Amniotic stem cell (primary cell): ENCODE data around the gene GPR152.

ENCODE experiments used
- DNase-seq: peaks from one replicate; lab custom pipeline; 2025; lab: John Stamatoyannopoulos, UW

The GPR152 gene

DNA sequence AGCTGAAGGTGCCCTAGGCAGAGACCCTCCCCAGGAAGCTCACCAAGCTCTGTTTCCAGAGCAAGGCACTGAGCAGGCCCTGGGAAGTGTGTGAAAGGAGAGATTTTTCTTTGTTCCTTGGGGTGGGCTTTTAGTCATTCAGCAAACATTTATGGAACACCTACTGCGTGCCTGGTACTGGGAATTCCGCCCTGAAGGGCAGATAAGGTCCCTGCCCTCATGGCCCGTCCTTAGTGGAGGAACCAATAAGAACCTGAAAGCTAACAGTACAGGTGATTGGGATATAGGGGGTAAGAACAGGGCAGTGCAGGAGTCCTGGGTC, 12.6 kb upstream of the GPR152 start:
- no peak for DNase-seq

DNA sequence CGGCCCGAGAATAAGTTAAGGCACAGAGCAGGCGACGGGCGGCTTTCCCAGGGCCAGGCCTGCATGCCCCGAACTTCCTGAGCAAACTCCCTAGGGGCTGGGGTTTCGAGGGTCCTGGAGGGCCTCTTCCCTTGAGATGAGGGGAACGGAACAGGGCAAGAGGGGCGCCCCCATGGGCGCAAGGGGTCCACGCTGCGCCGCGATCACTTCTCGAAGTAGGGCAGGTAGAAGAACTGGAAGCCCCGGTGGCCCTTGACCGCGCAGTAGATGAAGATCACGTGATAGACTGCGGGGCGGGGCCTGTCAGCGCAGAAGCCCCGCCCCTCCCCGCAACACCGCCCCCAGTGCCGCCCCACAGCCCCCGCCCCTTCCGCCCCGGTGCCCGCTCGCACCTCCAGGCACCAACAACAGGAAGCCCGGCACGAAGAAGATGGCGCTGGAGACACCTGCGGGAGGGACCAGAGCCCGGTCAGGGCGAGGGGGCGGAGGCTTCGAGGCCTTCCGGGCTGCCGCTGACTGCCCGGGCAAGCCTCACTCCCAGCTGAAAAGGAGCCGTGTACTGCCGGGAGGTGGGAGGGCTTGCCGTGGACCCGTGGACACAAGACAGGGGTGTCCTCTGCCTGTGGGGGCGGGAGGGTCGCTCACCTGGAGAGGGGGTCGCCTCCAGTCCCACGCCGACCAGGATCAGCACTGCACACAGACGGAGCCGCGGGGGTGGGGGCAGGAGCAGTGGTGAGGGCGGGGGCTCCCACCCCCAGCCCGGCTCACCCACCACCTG, 12.1 kb upstream of the GPR152 start:
- no peak for DNase-seq

DNA sequence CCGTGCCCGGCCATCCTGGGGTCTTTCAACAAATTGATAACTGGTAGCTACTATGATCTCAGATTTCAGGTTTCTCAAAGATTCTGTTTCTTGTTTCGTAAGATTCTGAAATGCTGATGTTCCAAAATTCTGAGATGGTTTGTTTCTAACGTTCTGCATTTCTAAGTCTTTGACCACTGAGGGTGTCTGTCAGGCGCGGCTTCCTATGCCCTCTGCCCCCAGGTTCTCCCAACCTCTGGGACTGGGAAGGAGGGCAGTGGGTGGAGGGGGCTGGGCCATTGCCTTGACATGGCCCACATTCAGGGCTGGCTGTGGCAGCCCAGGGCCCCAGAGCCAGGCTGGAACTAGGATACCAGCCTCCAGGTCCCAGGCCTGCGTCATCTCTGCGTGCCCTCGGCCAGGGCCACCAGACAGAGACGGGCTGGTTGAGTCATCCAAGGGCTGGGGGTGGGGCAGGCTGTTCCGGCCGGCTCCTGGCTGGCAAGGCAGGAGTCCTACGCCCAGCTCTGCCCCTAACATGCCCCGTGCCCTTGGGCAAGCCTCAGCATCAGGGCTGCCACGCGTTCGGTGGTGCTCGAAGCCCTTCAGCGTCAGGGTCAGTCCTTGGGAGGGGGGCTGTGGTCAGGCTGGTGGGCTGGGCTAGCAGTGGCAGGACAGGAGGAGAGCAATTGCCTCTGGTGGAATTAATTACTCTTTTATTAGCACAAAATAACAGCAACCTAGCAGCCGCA, 11.3 kb upstream of the GPR152 start:
- DNase-seq = no peak

DNA sequence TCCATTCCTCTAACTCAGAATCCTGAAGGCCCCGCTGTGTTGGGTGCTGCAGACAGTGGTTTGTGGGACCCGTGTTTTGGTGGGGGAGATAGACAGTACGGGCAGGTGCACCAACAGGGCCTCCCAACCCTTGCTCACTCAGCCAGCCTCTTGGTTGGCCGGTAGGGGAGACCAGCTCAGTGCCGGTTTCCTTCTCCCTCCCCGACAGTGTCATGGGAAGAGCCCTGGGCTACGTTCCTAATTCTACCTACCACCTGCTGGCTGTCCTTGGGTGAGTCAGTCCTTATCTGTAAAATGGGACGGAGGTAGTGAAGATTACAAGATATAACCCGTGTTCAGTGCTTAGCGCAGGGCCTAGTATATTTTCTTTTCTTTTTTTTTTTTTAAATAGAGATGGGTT, 10.7 kb upstream of the GPR152 start:
- no peak for DNase-seq

DNA sequence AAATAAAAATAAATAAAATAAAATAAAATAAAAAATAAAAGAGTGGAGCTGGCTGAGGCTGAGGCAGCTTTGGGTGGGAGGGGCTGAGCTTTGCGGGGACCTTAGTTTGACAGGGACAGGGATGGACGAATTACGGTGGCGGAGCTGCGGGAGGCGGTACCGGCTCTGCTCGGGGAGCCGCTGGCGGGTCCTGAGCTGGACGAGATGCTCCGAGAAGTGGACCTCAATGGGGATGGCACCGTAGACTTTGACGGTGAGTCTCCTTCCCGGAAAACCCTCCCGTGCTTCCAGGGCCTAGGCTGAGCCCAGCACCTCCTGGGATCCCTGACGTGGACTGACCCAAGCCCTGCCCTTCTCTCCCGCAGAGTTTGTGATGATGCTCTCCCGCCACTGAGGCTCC, 5.7 kb upstream of the GPR152 start:
- no peak for DNase-seq

DNA sequence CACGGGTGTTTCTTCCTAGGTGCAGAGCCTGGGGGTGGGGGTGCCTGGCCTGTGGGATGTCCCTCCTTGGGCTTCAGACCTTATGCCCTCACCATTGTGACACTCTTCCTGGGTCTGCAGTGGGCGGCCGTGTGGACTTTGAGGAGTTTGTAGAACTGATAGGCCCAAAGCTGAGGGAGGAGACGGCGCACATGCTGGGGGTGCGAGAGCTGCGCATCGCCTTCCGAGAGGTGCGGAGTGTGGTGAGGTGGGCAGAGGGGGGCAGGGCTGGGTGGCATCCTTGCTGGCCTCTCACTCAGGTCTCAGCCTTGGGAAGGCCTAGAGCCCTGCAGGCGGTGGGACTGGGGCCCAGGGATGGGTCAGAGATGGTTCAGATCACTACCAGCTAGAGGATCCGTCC, 4.9 kb upstream of the GPR152 start:
- no peak for DNase-seq

DNA sequence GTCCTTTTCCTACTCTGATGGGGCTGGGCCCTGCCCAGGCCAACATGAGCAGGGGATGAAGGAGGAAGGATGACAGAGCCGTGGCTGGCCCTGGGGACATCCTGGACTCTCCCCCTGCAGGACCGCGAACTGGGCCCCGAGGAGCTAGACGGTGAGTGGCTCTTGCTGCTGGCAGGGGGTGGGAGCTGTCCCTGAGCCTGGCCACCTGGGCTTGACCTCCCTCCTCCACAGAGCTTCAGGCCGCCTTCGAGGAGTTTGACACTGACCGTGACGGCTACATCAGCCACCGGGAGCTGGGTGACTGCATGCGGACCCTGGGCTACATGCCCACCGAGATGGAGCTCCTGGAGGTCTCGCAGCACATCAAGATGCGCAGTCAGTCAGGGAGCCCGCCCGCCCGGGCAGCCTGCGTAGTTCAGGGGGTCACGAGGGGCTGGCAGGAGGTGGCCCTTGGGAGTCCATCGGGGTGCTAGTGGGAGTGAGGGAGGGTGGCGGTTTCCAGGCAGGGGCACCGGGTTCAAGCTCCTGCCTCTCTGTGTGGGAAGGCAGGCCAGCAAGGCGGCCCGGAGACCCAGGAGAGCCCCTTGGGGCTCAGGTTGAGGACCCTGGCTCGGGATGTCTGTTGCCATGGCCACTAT, 3.7 kb upstream of the GPR152 start:
- DNase-seq = no peak

DNA sequence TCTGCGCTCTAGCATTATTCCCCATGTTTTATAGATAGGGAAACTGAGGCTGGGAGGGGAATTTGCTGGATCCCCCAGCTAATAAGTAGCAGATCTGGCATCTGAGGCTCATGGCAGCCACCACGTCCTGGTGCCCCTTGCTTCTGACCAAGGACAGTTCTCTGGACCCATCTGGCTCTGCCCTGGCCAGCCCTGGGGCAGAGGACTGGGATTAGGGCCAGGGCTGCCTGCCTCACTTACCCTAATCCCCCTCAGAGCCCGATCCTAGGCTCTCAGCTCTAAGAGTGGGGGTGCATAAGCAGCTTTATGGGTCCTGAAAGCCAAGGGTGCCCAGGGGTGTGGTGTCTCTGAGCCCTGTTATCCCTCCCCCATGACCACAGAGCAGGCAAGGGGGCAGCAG, 2.5 kb upstream of the GPR152 start, which contains the start of gene CABP4:
Gene CABP4 (plus strand): TSS at position 301 of the 400 bp plus-strand sequence. CDS start 70 bp downstream, at position 371.
- no peak for DNase-seq

DNA sequence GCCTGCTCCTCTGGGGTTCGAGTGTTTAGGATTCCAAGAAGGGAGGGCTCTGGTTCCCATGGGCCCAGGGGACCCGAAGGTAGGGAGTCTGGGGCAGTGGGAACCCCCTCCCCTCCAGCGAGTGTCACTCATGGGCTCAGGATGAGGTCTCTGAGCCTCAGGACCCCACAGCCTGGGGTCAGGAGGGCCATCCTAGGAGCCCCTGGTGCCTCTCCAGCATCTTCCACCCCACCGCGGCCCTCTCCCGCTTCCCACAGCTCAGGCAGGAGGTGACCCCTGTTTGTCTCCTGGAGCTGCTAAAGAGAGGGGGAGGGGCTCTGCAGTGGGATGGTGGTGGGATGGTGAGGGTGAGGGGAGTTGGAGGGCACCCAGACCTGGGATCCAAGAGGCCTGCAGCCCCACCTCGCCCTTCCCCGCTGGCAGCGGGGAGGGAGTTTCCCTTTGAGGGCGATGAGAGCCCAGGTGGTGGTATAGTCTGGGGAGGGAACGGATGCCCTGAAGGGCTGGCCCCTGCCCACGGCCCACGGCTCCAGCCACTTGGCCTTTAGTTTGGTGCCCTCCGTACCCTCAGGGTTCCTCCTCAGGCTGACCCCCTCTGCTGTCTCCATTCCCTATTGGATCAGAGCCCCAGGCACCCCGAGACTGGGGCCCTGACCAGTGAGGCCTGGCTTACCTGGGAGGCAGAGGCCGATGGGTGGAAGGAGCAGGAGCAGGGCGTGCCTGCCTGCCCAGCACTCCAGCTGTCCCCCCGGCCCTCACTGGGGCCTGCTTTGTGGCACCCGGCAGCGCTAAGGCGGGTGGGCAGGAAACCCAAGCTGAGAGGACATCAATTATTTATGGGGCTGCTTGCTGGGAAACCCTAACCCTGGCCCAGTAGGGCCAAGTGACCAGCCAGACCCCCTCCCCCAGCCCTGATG, 1.5 kb upstream of the GPR152 start:
- no peak for DNase-seq

DNA sequence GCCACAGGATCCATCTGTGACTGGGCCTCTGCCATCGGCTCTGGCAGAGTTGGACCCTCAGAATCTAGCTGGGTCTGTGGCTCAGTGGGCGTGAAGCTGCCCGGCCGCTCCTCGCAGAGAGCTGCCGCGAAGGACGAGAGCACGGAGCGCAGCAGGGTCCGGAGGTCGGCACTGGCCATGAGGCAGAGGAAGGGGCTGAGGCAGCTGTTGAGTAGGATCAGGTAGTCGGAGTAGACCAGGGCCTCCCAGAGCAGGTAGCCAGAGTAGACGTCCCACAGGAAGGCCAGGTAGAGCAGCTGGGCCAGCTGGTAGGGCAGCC, 912 bp downstream of the GPR152 start:
- no peak for DNase-seq

DNA sequence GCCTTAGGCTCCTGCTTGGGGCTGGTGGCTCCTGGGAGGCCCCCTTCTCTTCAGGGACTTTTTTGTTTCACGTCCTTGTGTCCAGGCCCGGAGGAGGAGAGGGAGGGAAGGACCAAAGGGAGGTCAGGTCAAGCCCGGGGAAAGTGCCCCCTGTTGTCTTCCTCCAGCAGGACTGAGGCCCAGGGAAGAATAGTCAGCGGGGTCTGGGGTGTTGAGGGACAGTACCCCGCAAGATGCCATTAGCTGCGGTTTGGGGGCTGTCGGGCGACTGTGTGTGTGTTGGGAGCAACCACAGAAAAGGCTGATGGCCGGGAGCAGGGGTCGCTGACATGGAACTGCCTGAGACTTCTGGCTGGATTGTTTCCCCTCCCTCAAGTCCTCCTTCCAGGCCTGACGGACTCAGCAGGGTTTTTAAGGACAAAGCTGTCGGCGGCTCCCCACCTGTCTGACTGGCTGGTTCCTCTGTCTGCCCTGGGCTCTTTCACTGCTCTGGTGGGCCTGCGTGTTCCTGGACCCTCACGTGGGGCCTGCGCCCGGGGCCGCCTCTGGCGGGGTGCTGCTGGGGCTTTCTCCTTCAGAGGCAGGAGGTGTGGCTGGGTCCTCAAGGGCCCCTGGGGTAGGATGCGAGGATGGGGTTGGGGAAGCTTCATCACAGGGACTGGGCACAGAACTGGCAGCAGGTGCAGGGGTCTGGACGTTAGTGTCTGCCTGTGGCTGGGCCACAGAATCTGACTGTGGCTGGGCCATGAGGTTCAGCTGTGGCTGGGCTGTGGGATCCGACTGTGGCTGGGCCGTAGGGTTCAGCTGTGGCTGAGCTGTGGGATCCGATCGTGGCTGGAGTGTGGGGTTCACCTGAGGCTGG, 1.5 kb downstream of the GPR152 start:
- no peak for DNase-seq

DNA sequence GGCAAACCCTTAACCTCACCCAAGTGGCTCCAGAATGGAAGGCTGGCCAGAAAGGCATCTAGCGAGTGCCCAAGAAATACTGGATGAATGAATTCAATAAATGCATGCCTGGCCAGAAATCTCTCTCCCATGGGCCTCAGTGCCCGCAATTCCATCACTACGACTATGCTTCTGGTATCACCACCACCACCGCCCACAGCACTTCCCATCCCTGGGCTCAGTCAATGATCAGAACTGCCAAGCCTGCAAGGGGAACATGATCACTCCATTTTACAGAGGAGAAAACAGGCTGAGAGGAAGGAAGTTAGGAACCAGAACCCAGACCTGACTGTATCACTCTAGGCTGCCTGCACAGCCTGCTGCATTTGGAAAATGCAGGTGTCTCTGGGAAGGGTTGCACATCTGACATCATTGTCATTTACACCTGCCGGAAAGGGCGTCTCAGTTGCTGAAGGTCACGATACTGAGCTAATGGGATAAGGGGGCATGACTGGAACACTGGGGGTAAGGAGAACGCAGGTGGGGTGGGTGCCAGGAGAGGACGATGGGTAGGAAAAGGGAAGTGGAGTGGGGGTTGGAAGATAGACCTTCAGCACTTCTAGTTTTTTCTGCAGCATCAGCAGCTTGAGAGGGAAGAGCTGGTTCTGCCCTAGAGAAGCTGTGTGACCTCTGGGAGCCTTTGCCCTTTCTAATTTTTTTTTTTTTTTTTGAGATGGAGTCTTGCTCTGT, 3.2 kb downstream of the GPR152 start:
- DNase-seq = no peak

DNA sequence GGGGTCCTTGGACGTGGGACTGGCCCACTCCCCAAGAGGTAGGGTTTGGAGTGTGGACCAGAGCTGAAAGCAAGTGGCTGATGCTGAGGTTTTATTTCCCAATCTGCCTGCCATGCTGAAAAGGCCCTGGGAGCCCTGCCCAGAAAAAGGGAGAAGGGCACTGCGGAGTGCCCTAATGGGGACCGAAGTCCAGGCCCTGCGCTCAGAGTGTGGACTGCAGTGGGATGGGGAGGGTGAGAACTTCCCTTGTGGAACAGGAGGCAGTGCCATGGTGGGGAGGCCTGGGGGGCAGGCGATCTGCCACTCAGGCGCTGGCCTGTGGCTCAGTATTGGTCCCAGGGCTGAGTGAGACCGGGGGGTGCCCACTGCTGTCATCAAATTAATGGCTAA, 4.3 kb downstream of the GPR152 start:
- DNase-seq = no peak

DNA sequence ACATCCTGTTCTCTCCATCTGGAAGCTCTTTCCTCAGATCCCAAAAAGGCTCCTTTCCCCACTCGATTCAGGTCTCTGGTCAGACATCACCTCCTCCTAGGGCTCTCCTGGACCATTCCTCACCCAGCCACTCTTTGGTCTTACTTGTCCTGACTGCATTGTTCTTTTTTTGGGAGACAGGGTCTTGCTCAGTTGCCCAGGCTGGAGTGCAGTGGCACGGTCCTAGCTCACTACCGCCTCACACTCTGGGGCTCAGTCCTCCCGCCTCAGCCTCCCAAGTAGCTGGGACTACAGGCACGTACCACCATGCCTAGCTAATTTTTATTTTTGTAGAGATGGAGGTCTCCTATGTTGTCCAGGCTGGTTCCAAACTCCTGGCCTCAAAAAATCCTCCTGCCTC, 7.0 kb downstream of the GPR152 start:
- DNase-seq = no peak

DNA sequence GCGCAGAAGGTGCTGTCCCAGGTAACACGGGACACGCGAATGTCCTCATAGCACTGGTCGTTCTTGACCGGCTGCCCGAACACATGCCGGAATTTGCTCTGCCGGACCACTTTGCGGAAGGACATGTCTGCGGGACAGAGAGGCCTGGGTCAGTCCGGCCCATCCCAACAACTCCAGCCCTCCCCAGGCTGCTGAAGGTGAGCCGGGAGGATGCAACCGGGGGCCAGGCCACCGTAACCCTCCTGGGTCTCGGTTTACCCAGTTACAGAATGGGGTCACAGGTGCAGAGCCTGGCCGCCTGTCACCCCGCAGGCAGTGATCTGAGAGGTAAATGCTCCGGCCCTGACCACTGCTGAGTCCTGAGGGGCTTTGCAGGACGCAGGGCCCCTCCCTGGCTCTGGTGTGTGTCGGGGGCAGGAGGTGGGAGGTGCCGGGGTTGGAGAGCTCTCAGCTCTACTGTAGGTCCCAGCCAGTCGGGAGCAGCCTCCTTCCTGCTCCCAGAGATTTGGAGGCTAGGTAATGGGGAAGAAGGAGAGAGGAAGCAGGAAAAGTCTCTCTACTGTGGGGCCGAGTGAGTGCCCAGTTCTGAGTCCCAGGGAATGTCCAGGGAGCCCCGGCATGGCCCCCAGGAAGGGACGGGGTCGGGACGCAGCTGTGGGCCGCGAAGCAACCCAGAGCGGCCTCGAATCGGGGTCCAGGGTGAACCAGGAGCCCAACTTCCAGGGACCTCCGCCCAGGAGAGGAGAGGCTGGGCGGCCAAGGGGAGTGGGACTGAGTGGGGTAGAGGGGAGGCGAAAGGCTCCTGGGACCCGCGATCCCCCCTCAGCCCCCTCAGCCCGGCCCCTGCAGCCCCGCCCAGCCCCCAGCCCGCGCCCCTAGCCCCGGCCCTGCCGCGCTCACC, 9.8 kb downstream of the GPR152 start:
- no peak for DNase-seq

DNA sequence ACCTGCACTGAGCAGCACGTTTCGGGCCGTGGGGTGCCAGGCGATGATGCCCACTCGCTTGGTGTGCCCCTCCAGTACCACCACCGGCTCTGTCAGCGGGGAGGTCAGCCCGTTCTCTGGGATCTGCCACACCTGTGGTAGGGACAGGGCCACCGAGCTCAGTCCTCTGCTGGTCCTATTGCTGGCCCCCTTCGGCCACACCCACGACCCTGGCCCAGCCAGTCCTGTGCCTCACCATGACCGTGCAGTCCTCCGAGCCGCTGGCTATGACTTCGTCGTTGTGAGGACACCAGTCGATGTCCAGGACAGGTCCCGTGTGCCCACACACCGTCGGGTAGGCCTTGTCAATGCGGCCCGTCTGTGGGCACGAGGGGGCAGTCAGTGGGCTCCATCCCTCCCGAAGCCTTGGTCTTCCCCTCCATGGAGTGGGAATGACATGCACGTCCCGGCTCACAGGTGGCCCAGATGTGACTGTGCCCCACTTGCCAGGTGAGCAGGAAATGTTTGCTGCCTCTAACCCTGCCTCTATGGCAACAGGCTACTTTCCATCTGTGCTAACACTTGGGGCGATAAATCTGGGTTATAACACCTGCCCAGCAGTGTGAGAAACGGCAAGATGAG, 10.7 kb downstream of the GPR152 start:
- DNase-seq = no peak

DNA sequence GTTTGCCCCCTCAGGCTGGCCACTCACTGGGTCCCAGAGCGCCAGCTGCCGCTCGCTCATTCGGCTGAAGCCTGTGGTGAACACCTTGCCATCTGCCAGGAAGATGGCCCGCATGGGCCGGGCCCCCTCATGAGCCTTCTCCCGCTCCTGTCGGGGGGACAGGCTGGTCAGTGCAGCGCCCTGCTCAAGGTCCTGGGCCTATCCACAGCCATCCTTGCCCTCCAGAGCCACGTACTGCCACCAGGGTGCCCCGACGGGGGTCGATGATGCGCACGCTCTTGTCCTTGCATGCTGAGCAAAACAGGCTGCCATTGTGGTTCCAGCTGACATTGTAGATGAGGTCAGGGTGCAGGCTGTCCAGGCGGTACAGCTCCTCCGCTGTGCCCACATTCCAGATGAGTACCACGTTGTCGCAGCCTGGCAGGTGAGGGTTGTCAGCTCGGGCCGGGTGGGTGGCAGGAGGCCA, 11.4 kb downstream of the GPR152 start:
- DNase-seq = no peak

DNA sequence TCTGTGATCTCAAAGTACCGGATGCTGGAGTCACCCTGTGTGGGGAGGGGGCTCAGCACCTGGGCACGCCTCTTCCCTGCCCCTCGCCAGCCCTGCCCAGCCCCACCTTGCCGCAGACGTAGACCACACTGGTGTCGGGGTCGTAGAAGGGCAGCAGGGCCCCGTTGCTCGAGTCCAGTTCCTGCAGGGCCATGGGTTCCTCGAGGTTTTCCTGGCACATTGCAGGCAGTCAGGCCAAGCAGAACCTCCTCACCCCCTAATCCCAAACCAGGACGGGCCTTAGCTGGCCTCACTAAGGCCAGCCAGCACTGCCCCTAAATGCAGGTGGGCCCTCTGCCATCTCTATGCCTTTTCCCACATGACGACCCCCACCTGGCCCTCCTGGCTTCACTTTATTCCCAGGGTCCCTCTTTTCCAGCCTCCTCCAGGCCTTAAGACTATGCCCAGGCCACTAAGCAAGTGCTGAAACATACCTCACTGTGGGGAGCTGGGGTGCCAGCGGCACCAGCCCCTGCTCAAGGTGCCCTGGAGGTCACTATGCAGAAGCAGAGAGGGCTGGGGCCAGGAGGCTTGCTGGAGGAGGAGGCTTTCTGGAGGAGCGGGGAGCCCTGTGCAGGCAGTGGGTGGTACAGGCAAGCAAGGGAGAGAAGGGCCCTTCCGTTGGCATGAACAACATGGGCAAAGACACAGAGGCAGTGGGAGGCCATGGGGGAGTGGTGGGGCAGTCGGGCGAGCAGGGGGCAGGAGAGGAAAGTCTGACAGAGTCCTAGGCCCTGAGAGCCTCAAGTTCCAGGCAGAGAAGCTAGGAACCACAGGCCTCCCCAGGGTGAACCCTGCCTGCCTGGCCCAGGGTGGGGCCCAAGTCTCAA, 12.1 kb downstream of the GPR152 start:
- no peak for DNase-seq
